Sigmoid colon (tissue), 7 donors: ENCODE measurements around the gene ANOS1. TPM values are rescaled to one million over a fixed set of nuclear protein-coding genes. Genes with fewer than 3 reads are reported as not detected.

Source experiments
- DNase-seq: peaks from one replicate; pipeline ENCODE4 v3.0.0-alpha.2; 2019
- H3K27ac ChIP-seq, 4 donors: fragments of 200-600 bp; sonication (generic); one replicate each; pipeline ENCODE4 v1.5.1; 2016 to 2019; ENCODE audit warnings: mild to moderate bottlenecking in 1 of 4
- H3K27me3 ChIP-seq, 3 donors: fragments of 200-600 bp; sonication (generic); one replicate each; pipeline ENCODE4 v1.5.1; 2019; ENCODE audit warnings: mild to moderate bottlenecking in 1 of 3
- H3K36me3 ChIP-seq, 4 donors: fragments of 200-600 bp; sonication (generic); one replicate each; pipeline ENCODE4 v1.5.1; 2016 to 2019
- H3K4me1 ChIP-seq, 4 donors: fragments of 200-600 bp; sonication (generic); one replicate each; pipeline ENCODE4 v1.5.1; 2017 to 2019
- H3K4me3 ChIP-seq, 4 donors: fragments of 200-600 bp; sonication (generic); one replicate each; pipeline ENCODE4 v1.5.1; 2017 to 2019; ENCODE audit warnings: mild to moderate bottlenecking in 2 of 4, moderate library complexity in 1 of 4
- H3K9me3 ChIP-seq, 4 donors: fragments of 200-600 bp in 3 of 4; sonication (generic) in 3 of 4; one replicate each; pipeline versions ENCODE4 v1.5.1 to v1.6.1; 2013 to 2019
- CTCF ChIP-seq, 4 experiments: fragments of 450-650 bp in 3 of 4; fragments of 200-600 bp in 1 of 4; IDR thresholded peaks; one replicate each; pipeline ENCODE4 v1.5.1; 2016 to 2019; ENCODE audit warnings: antibody characterized with exemption in 4 of 4, mild to moderate bottlenecking in 3 of 4, moderate library complexity in 2 of 4
- EP300 ChIP-seq, 4 donors: sonication (generic); formaldehyde crosslinking; IDR thresholded peaks; one replicate each; pipeline ENCODE4 v1.6.1; 2017; ENCODE audit warnings: antibody characterized with exemption in 4 of 4
- POLR2A ChIP-seq, 2 donors: fragments of 450-650 bp; IDR thresholded peaks; one replicate each; pipeline ENCODE4 v1.6.1; 2016; ENCODE audit warnings: antibody characterized with exemption in 2 of 2, mild to moderate bottlenecking in 2 of 2, moderate library complexity in 2 of 2
- POLR2AphosphoS5 ChIP-seq, 4 donors: sonication (generic); formaldehyde crosslinking; IDR thresholded peaks; one replicate each; pipeline ENCODE4 v1.6.1; 2017; ENCODE audit warnings: antibody characterized with exemption in 4 of 4
- WGBS, 2 donors: extraction: QIAGEN DNeasy Blood & Tissue Kit; methylation state at CpG; one replicate each; pipeline ENCODE4 v1.1.7; 2013; 5-methylcytosine and 5-hydroxymethylcytosine counted together
- intact Hi-C: fragments of 100-400 bp; cut with DNase I; formaldehyde crosslinking; loops from one replicate; pipeline ENCODE4 v1.15.1; 2023
- polyA plus RNA-seq, 3 donors: library from polyadenylated mRNA; stranded (reverse); fragments of 200-250 nt; gene quantifications; one replicate each; pipeline ENCODE4 v1.2.3, GENCODE V29; 2013
- total RNA-seq, 4 donors: library from RNA; depleted of rRNA; stranded (reverse); fragments of >200 nt; gene quantifications; one replicate each; pipeline ENCODE4 v1.1.0, GENCODE V29; 2016
- donor health status: healthy with polysubstance abuse.
- donor health status: Bipolar disorder and iron deficiency.
- donor health status: healthy.

Gene ANOS1
- total and polyA plus RNA-seq, 7 donors: 0.31 to 3.0 (median 0.81) TPM; not detected in 1

- peaks cover 0 to 31% (median 7%) of the 10 kb centered on the region in 3 donors for H3K27me3 ChIP-seq
- DNase-seq: no peak
- intact Hi-C loops: no loop called here
- H3K9me3 ChIP-seq: no peaks in the 10 kb centered on the region
- H3K27ac ChIP-seq: no peak overlapping the region
- no peaks in the 10 kb centered on the region for H3K36me3 ChIP-seq
- TF ChIP-seq CTCF (IDR thresholded peaks at IDR 0.05) (no peak), EP300 (IDR thresholded peaks at IDR 0.05) (no peak), POLR2AphosphoS5 (IDR thresholded peaks at IDR 0.05) (no peak), POLR2A (IDR thresholded peaks at IDR 0.05) (no peak)
- WGBS, 2 donors: 23 to 33% methylated on average over 2 of the region's 2 CpGs
- no peak overlapping the region for H3K4me3 ChIP-seq
- peaks cover 0 to 18% (median 6%) of the 10 kb centered on the region in 4 donors for H3K4me1 ChIP-seq
Measured at GRCh38 chrX:8729811-8730210, 2.1 kb downstream of the ANOS1 start.

DNA sequence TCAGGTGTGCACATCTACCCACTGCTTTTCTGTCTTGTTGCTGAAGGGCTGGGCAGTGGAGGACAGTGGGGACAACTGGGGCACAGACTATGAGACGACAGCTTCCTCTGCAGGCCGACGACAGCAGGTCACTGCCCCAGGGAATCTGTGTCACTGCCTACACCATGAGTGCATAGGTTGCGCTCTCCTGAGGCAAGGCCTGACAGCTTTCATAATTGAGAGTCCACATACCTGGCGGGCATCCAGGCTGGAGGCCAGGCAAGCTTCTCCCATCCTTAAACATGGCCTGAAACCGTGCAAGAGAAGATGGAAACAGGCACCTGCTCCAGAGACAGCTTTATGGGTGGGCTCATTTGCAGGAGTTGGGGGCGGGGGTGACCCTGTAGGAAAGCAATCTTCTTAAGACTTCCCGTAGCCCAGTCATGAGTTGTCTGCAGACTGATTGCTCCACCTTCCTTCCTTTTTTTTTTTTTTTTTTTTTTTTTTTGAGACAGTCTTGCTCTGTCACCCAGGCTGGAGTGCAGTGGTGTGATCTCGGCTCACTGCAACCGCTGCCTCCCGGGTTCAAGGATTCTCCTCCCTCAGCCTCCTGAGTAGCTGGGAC is 2.9 kb downstream of the ANOS1 start:
- no peak overlapping the region for H3K4me3 ChIP-seq
- H3K36me3 ChIP-seq: no peaks in the 10 kb centered on the region
- peaks cover 0 to 31% (median 7%) of the 10 kb centered on the region in 3 donors for H3K27me3 ChIP-seq
- intact Hi-C loops: no loop called here
- DNase-seq: no peak
- WGBS, 2 donors: 56 to 78% methylated on average over 11 of the region's 11 CpGs
- TF ChIP-seq POLR2AphosphoS5 (IDR thresholded peaks at IDR 0.05): no peak
- no peak for TF ChIP-seq POLR2A (IDR thresholded peaks at IDR 0.05)
- TF ChIP-seq CTCF (IDR thresholded peaks at IDR 0.05): no peak
- no peak for TF ChIP-seq EP300 (IDR thresholded peaks at IDR 0.05)
- no peaks in the 10 kb centered on the region for H3K9me3 ChIP-seq
- H3K4me1 ChIP-seq: peaks cover 0 to 18% (median 6%) of the 10 kb centered on the region in 4 donors
- H3K27ac ChIP-seq: no peak overlapping the region

DNA sequence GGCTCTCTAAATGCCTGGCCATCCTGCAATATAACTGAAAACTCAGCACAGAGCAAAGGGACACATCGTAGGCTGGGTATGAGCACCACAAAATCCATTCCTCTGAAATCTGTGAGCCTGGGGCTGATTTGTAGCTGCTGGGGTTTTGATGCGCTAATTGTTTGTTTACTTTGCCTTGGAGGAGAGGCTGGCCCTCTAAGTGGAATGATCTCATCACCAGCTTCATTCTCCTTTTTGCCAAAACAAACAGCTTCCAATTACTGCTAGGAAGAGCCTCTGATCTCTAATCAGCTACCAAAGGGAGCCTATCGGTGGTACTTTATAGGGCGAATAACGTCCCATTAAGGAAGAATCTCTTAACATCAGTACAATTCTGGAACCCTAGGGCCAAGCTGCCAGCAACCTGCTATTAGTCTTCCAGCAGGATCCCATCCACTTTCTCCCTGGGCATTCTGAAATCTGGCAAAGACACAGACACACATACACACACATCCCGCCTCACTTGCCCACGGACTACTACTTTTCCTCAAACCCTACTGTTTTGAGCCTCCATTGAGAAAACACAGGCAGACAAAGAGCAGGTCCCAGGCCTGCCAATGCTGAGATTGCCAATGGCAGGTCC is 5.8 kb downstream of the ANOS1 start:
- WGBS, 2 donors: 16 to 58% methylated on average over 7 of the region's 7 CpGs
- Histone ChIP-seq H3K27ac (no peak overlapping the region), H3K4me1 (peaks cover 0 to 6% (median 3%) of the 10 kb centered on the region in 4 donors), H3K36me3 (no peaks in the 10 kb centered on the region), H3K4me3 (no peak overlapping the region), H3K27me3 (peaks cover 0 to 12% (median 0%) of the 10 kb centered on the region in 3 donors), H3K9me3 (no peaks in the 10 kb centered on the region)
- no peak for DNase-seq
- no peak for TF ChIP-seq POLR2A (IDR thresholded peaks at IDR 0.05)
- no peak for TF ChIP-seq CTCF (IDR thresholded peaks at IDR 0.05)
- TF ChIP-seq POLR2AphosphoS5 (IDR thresholded peaks at IDR 0.05): no peak
- no peak for TF ChIP-seq EP300 (IDR thresholded peaks at IDR 0.05)
- intact Hi-C loops: no loop called here

DNA sequence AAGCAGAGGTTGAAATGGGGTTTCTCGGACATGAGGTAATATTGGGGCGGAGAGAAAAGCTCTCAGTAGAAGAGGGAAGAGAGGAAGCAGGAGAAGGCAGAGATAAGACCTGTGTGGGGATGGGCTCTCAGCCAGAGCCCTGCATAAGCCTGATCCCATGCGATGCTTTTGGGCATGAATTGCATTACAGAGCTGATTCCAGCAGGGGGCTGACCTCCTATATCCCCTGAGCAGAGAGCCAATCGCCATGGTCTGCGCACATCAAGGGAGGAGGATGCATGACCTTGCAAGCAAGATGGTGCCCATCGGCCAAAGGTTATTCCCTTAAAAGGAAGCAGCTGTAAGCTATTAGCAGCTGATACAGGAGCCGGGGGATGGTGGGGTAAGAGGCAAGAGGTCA is 7.6 kb downstream of the ANOS1 start:
- no peak overlapping the region for H3K4me3 ChIP-seq
- no peaks in the 10 kb centered on the region for H3K4me1 ChIP-seq
- no peaks in the 10 kb centered on the region for H3K36me3 ChIP-seq
- no peak for DNase-seq
- H3K27me3 ChIP-seq: no peaks in the 10 kb centered on the region
- H3K27ac ChIP-seq: no peak overlapping the region
- TF ChIP-seq POLR2AphosphoS5 (IDR thresholded peaks at IDR 0.05) (no peak), EP300 (IDR thresholded peaks at IDR 0.05) (no peak), CTCF (IDR thresholded peaks at IDR 0.05) (no peak), POLR2A (IDR thresholded peaks at IDR 0.05) (no peak)
- intact Hi-C loops: no loop called here
- 50 to 70% methylated on average over 7 of the region's 7 CpGs for WGBS, 2 donors
- no peaks in the 10 kb centered on the region for H3K9me3 ChIP-seq
